HG02943 (cell line): ENCODE results near the gene TKT.
A peak's percentile ranks its signal among the peaks of the same experiment; 100 is the strongest.
"Not testable (repeated sequence)": the region's sequence is repeated elsewhere in the genome, so short reads cannot be mapped to it uniquely, and the experiment has no call there.

Experiments
- ATAC-seq: cut with Tn5 transposase; IDR thresholded peaks from one replicate; pipeline ENCODE4 v1.9.1; 2021; ENCODE audit warnings: mild to moderate bottlenecking, low read depth, moderate library complexity; ENCODE audit not compliant: unreplicated experiment

TKT gene

GRCh38 chr3:53255775-53256703 is at the start of gene TKT:
Gene TKT, minus strand, starts transcription at chr3:53256022. Its CDS starts 80 bp downstream, at chr3:53255942.
- peak; percentile 51 for ATAC-seq

- no peak for ATAC-seq
Measured at GRCh38 chr3:53303957-53304356, 48.1 kb upstream of the TKT start.

DNA sequence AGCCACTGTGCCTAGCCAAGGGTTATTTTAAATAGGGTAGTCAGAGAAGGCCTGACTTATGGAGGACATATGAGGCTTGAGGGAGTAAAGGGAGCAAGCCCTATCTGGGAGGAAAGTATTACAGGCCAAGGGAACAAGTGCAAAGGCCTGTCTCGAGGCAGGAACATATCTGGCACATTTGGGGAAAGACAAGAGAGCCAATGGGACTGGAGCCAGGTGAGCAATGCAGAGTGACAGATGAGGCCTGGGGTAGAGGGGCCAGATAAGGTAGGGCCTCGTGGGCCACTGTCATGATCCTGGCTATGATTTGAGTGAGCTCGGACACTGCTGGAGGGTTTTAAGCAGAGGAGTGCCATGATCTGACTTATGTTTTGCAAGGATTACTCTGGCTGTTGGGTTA is 47.7 kb upstream of the TKT start:
- no peak for ATAC-seq

DNA sequence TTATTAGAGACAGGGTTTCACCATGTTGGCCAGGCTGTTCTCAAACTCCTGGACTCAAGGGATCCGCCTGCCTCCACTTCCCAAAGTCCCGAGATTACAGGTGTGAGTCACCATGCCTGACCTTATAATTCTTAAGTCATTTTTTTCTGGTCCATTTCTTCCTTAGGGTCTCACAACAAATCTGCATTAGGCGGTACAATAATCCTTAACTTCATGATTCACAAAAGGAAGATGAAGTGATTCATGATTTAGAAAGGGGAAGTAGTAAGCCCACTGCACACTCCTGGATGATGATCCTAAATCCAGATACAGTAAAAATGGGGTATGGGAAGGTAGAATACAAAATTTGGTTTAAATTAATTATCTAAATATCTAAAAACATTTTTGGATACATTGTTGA is 45.0 kb upstream of the TKT start:
- no peak for ATAC-seq

DNA sequence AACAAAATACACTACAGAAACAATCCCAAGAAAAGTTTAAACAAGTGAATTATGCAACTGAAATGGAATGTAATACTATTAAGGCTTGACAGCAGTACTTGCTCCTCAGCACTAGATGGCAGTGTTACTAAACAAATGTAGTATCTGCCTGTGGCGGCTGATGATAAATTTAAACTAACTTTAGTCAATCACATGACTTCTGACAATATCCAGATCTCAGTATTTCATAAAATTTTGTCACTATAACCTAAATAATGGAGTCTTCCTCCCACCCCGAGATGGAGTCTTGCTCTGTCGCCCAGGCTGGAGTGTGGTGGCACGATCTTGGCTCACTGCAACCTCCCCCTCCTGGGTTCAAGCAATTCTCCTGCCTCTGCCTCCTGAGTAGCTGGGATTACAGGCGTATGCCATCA is 43.8 kb upstream of the TKT start:
- not testable (repeated sequence) for ATAC-seq

GRCh38 chr3:53295410-53295809 is 39.6 kb upstream of the TKT start:
- ATAC-seq, result no peak

GRCh38 chr3:53293867-53294266 is 38.0 kb upstream of the TKT start:
- ATAC-seq, result no peak

DNA sequence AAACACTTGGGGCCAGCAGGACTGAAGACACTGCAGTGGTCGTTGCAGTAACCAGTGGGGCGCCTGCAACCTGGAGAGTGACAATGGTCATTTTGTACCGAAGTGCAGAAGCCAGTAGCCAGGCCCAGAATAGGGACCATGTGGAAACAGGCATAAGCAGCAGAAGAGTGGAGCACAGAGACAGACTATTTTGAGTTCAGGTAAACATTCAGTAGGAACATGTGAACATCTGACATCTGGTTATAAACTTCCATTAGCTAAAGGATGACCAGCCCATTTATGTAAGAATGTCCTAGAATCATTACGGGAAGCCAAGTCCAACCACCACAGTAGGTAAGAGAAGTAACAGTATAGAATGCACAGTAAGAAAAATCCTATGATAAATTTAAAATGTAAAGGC is 32.4 kb upstream of the TKT start:
- ATAC-seq, result no peak

DNA sequence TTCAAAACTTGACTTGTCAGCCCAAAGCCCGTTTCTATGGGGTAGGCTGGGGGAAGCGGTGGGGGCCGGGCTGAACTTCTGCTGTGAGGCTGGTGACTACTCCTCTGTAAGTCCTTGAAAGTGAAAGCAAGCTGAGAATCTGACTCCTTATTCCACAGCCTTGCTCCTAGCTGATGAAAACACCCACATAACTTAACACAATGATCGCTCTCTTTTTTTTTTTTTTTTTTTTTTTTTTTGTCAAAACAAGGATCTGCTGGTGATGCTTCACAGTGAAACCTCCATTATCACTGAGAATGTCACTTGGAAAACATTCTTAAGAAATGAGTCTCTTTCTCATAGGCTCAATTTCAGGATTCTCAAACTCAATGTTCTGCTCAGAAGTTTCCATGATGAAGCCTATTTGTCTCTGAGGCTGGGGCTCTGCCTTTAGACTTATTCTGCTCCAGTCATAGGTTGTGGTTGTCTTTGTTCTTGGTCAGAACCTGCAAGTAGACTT is 31.4 kb upstream of the TKT start:
- no peak for ATAC-seq

DNA sequence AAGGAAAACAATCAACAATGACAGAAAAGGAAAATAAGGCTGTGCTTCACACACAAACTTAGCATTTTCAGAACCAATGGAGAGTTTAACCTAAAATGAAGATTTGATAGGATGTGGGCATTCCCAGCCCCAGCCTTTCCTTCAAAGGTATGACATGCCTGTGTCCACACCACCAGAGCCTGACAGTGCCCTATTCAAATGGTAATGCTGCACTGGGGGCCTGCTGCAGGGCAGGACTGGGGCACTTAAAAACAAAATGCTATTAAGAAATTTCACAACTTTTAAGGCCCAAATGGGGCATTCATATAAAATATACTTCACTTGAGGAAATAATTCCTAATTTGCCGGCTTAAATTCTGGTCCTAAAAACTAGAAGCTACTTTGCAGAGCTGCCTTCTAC is 30.9 kb upstream of the TKT start:
- ATAC-seq, result no peak

DNA sequence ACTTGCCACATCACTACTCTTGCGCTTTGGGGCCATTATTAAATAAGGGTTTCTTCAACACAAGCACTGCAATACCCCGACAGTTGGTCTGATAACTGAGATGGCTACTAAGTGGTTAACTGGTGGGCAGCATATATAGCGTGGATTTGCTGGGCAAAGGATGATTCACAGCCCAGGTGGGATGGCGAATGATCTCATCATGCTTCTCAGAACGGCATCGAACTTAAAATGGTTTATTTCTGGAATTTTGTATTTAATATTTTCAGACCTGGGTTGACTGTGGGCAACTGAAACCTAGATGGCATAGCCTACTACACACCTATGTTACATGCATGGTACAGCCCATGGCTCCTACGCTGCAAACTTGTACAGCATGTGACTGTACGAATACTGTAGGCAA is 26.8 kb upstream of the TKT start:
- no peak for ATAC-seq

- ATAC-seq, result no peak
Measured at GRCh38 chr3:53278667-53279066, 22.8 kb upstream of the TKT start.

DNA sequence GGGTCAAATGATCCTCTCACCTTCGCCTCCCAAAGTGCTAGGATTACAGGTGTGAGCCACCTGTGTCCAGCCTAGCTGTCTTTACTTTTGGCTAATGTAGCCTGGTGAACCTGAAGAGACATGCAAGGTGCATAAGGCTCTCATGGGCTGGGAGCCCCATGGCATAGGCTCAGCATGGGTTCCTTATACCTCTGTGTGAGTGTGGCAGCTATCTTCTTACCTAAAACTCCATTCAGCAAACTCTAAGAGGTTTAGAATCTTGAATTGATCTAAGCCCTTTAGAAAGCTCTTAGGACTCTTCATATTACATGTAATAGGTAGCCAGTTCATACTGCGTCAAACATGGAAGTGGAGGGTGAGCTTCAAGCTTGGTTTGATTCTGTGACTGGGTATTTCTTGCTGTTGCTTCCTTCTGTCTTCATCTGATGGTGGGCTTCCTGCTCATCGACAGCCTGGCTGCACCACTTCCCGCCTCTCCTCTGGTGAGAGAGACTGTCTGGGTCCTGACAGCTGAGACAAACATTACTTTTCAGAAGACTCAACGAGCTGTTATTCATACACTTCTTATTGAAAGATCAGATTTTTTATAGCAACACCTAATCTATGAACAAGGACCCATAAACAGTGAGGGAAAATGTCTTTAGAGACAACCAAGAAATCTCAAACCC is 19.2 kb upstream of the TKT start:
- ATAC-seq, result no peak

GRCh38 chr3:53273146-53273670 is 17.4 kb upstream of the TKT start:
- no peak for ATAC-seq

DNA sequence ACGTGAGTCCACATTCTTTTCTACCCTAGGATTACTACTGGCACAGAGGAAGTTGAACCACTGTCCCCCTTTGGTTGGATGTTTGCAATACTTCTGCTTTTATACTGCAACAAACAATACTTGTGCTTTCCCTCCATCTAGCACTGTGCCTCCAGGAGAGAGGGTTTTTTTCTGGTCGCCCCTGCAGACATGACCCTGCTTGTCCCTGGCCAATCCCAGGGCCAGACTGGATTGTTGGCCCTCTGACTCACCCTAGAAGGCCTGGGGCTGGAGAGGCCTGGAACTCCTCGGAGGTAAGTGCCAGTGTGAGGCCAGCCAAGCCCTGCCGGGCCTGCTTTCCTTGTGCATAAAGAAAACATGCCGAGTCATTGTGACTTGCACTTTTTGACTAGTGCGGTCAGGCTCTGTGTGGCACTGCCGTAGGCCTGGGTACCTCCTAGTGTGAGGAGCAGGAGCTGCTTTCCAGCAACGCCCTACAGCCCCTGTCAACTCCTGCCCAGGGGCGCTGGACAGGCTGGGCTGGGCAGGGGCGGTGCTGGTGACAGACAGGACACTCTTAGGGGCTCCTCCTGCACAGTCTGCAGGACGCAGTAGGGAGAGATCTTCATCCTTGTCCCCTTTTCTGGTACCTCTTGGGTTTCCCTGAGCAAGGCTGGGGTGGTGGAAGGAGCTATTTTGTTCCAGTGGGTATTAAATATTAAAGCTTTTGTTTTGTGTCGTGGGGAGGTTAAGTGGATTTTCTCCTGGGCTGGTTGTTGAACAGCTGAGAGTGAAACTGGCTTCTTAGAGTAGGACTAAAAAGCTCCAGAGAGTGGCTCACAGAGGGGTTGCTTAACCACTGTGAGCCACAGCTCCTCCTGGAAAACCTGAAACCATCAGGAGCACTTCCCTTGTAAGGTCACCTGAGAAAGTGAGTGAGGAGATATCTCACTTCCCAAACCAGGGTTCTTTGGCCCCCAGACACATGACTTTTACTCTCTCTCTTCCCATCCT is 14.4 kb upstream of the TKT start:
- no peak for ATAC-seq

DNA sequence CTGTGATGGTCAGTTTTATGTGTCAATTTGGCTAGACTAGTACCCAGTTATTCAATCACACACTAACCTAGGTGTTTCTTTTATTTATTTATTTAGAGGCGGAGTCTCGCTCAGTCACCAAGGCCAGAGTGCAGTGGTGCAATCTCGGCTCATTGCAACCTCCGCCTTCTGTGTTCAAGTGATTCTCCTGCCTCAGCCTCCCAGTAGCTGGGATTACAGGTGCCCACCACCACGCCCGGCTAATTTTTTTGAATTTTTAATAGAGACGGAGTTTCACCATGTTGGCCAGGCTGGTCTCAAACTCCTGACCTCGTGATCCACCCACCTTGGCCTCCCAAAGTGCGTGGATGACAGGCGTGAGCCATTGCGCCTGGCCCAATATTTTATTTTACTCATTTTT is 13.4 kb upstream of the TKT start:
- not testable (repeated sequence) for ATAC-seq

GRCh38 chr3:53267766-53268165 is 11.9 kb upstream of the TKT start:
- ATAC-seq, result no peak

DNA sequence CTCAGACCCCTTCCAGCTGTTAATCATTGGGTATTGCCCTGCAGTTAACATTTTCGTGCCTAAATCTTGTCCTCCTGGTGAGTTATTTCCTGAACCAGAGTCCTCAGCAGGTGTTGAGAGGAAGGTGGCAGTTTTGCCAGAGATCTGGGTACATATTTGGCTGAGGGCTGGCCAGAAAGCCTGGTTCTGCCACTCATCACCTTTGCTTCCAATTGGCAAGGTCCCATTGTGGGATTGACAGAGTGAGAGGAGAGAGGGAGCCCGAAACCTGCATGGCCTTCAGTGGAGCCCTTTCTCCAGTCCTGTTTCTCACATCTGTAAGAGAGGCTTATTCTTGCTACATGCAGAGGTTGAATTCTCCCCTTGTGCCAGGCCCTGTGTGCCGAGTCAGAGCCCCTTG is 8.9 kb upstream of the TKT start:
- ATAC-seq, result no peak

- ATAC-seq, result no peak
Measured at GRCh38 chr3:53263907-53264306, 8.1 kb upstream of the TKT start.

GRCh38 chr3:53261712-53262111 is 5.9 kb upstream of the TKT start:
- ATAC-seq, result no peak
